Right lobe of liver (tissue), 4 donors: ENCODE data around the gene CTCFL.

Source experiments
- POLR2A ChIP-seq: fragments of 450-650 bp; IDR thresholded peaks from one replicate; pipeline ENCODE4 v1.6.1; 2017; ENCODE audit warnings: antibody characterized with exemption, mild to moderate bottlenecking
- TF ChIP-seq, protein P1 (sequence below), 4 donors: fragments of 200-600 bp in 3 of 4; fragments of 450-650 bp in 1 of 4; IDR thresholded peaks; one replicate each; pipeline versions ENCODE4 v1.5.1 to v1.8.0; 2016 to 2022; ENCODE audit warnings: antibody characterized with exemption in 4 of 4, mild to moderate bottlenecking in 2 of 4
- donor health status: DM: no; HTN: no; CAD: no.
- donor health status: DM: no; HTN: no; CAD: no.
- donor health status: DM: no; HTN: yes; CAD: no.

GRCh38 chr20:57499676-57500075 is 25.3 kb downstream of the CTCFL start:
- TF ChIP-seq, protein P1, sequence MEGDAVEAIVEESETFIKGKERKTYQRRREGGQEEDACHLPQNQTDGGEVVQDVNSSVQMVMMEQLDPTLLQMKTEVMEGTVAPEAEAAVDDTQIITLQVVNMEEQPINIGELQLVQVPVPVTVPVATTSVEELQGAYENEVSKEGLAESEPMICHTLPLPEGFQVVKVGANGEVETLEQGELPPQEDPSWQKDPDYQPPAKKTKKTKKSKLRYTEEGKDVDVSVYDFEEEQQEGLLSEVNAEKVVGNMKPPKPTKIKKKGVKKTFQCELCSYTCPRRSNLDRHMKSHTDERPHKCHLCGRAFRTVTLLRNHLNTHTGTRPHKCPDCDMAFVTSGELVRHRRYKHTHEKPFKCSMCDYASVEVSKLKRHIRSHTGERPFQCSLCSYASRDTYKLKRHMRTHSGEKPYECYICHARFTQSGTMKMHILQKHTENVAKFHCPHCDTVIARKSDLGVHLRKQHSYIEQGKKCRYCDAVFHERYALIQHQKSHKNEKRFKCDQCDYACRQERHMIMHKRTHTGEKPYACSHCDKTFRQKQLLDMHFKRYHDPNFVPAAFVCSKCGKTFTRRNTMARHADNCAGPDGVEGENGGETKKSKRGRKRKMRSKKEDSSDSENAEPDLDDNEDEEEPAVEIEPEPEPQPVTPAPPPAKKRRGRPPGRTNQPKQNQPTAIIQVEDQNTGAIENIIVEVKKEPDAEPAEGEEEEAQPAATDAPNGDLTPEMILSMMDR (IDR thresholded peaks at IDR 0.05): no peak
- TF ChIP-seq POLR2A: no peak
